ENCODE measurements around the gene DIDO1.

DNA sequence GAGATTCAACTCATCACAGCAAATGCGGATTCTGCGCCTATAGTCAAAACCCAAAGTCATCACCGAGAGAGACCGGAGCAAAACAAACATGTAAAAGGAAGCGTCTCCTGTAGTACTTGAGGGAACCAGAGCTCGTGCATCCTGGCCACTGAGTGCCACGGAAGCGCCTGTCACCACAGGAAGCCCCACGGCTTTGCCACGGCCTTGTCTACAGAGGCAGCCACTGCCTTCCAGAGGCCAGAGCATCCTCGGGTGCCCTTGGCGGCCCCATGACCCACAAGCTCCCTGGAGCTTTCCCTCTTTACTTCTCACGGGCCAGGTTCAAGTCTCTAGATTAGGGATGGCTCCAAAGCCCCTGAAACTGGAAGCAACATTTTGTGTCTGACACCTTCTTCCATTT, 72.2 kb downstream of the DIDO1 start:
- TF ChIP-seq, protein P1, sequence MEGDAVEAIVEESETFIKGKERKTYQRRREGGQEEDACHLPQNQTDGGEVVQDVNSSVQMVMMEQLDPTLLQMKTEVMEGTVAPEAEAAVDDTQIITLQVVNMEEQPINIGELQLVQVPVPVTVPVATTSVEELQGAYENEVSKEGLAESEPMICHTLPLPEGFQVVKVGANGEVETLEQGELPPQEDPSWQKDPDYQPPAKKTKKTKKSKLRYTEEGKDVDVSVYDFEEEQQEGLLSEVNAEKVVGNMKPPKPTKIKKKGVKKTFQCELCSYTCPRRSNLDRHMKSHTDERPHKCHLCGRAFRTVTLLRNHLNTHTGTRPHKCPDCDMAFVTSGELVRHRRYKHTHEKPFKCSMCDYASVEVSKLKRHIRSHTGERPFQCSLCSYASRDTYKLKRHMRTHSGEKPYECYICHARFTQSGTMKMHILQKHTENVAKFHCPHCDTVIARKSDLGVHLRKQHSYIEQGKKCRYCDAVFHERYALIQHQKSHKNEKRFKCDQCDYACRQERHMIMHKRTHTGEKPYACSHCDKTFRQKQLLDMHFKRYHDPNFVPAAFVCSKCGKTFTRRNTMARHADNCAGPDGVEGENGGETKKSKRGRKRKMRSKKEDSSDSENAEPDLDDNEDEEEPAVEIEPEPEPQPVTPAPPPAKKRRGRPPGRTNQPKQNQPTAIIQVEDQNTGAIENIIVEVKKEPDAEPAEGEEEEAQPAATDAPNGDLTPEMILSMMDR (IDR thresholded peaks at IDR 0.05; ENCODE audit: insufficient read depth, low read length, poor library complexity, severe bottlenecking), result no peak
- TF ChIP-seq EZH2phosphoT487 (conservative IDR thresholded peaks at IDR 0.05; ENCODE audit: low read length), result no peak

All from SU-DHL-6 (cell line).